ENCODE measurements around the gene CYP11A1.

The CYP11A1 gene

DNA sequence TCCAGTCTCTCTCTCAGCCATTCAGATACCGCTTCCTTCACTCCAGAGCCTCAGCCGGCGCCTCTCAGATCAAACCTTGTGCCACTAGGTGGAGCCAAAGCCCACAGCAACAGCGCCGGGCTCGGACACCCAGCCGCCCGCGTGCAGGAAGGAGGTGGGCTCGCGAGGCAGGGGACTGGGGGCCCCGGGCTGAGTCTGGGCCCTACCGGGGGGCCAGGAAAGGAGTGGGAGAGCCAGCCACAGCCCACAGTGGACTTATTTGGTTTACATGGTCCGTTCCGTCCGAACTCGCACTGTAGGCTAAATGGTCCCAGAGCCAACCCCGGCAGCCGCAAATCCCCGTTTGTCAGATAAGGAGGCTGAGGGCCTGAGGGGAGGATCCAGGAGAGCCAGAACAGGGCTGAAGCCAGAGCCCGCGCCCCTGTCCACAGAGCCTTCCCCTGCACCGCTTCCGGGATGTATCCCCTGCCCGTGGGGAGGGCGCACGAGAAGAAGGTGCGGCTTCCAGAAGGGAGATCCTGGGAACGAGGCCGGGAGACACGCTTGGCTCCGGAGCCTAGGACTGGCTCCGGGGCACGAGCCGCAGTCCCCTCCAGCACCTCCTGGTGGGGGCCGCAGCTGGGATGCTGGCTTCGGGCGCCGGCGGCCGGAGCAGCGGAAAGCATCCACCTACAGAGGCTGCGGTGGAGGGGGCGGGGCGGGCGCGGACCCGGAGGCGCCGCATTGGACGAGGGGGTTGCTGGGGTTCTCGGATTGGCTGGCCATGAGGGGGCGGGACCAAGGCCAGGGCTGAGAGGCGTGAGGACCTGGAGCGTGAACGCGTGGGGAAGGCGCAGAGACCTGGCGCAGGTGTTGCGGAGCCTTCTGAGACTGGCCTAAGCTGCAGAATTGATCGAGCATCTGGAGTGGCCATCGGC lies 6.5 kb upstream of the CYP11A1 start:
- peak; percentile 95 for DNase-seq (ENCODE audit: low spot score)
- no peak overlapping the region for H3K27ac ChIP-seq
- peak overlapping the region; percentile 77 for H3K4me3 ChIP-seq
- peak; percentile 86 for TF ChIP-seq CTCF (IDR thresholded peaks at IDR 0.05)

- DNase-seq (ENCODE audit: low spot score): peak; percentile 60
- Histone ChIP-seq H3K4me3 (no peak overlapping the region), H3K27ac (no peak overlapping the region)
- no peak for TF ChIP-seq CTCF (IDR thresholded peaks at IDR 0.05)
Observed at GRCh38 chr15:74373056-74373650, 5.7 kb upstream of the CYP11A1 start.

GRCh38 chr15:74370471-74370870 lies 3.0 kb upstream of the CYP11A1 start:
- no peak for TF ChIP-seq CTCF (IDR thresholded peaks at IDR 0.05)
- peak; percentile 55 for DNase-seq (ENCODE audit: low spot score)
- no peak overlapping the region for H3K27ac ChIP-seq
- no peak overlapping the region for H3K4me3 ChIP-seq

DNA sequence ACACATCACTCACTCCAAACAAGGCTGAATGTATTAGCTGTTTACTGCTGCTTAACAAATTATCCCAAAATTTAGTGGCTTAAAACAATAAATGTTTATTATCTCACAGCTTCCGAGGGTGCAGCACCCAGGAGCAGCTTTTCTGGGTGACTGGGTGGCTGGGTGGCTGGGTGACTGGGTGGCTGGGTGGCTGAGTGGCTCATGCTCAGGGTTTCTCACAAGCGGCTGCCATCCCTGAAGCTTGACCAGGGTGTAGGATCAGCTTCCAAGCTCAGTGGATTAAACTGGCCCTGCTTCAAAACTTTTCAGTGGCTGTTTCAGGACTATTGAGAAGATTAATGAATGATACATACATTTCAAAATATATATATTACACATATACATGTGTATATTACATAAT lies 2.3 kb upstream of the CYP11A1 start:
- no peak for TF ChIP-seq CTCF (IDR thresholded peaks at IDR 0.05)
- Histone ChIP-seq H3K4me3 (no peak overlapping the region), H3K27ac (no peak overlapping the region)
- DNase-seq (ENCODE audit: low spot score): peak; percentile 19

- peak; percentile 53 for DNase-seq (ENCODE audit: low spot score)
- Histone ChIP-seq H3K4me3 (no peak overlapping the region), H3K27ac (no peak overlapping the region)
- no peak for TF ChIP-seq CTCF (IDR thresholded peaks at IDR 0.05)
Observed at GRCh38 chr15:74369084-74369745, 1.8 kb upstream of the CYP11A1 start.

DNA sequence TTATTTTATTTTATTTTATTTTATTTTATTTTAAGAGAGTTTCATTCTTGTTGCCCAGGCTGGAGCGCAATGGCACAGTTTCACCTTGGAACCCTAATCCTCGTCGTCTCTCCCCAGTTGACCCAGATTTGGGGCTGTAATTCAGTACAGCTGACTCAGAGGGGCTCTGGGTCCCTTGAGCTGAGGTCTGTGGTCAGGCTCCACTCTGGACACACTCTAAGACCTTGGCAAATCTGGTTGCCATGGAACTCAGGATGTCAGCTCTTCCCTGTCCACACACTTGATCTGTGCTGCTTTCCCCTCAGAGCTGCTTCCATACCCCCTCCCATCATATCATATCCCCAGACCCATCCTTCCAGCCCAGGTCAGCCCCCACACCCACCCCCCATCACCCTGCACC lies 675 bp upstream of the CYP11A1 start:
- no peak for TF ChIP-seq CTCF (IDR thresholded peaks at IDR 0.05)
- peak; percentile 59 for DNase-seq (ENCODE audit: low spot score)
- no peak overlapping the region for H3K27ac ChIP-seq
- H3K4me3 ChIP-seq: no peak overlapping the region

Data from coronary artery (tissue), 2 donors.